BLaER1 treated with 17β-estradiol and CSF1 and Interleukin-3, amounts not matched to agents 10 nM and 100 nM (cell line): ENCODE measurements around the gene ATXN7L3.
A peak's percentile ranks its signal among the peaks of the same experiment; 100 is the strongest.

Experiments
- H3K27ac ChIP-seq, 11 experiments: shearing (Covaris generic); formaldehyde crosslinking; 2 replicates each; pipeline ENCODE4 v1.8.1; 2022
- H3K27me3 ChIP-seq, 11 experiments: shearing (Covaris generic); formaldehyde crosslinking; 2 replicates each; pipeline ENCODE4 v1.8.1; 2022
- H3K36me3 ChIP-seq, 11 experiments: shearing (Covaris generic); formaldehyde crosslinking; 2 replicates each; pipeline ENCODE4 v1.8.1; 2022
- H3K4me1 ChIP-seq, 10 experiments: shearing (Covaris generic); formaldehyde crosslinking; 2 replicates each; pipeline ENCODE4 v1.8.1; 2022
- H3K4me2 ChIP-seq, 11 experiments: shearing (Covaris generic); formaldehyde crosslinking; 2 replicates each; pipeline ENCODE4 v1.8.1; 2022
- H3K4me3 ChIP-seq, 10 experiments: shearing (Covaris generic); formaldehyde crosslinking; 2 replicates each; pipeline ENCODE4 v1.8.1; 2022
- H3K9ac ChIP-seq, 11 experiments: shearing (Covaris generic); formaldehyde crosslinking; 2 replicates each; pipeline ENCODE4 v1.8.1; 2022
- H3K9me3 ChIP-seq, 11 experiments: shearing (Covaris generic); formaldehyde crosslinking; replicated peaks in 1 of 11; 2 replicates each; pipeline ENCODE4 v1.8.1; 2022
- H4K20me1 ChIP-seq, 11 experiments: shearing (Covaris generic); formaldehyde crosslinking; 2 replicates each; pipeline ENCODE4 v1.8.1; 2022
- Cebpa-rat ChIP-seq, 11 experiments: shearing (Covaris generic); IDR thresholded peaks; 2 replicates each; pipeline ENCODE4 v1.8.1; 2022

Gene ATXN7L3

GRCh38 chr17:44177640-44178039, 22.0 kb downstream of the ATXN7L3 start:
- no peak for TF ChIP-seq Cebpa-rat (IDR thresholded peaks at IDR 0.05)
- H3K27me3 ChIP-seq, result no peaks in the 10 kb centered on the region
- H3K9me3 ChIP-seq, result no peaks in the 10 kb centered on the region
- no peak overlapping the region for H3K4me2 ChIP-seq
- peaks cover 0 to 43% (median 28%) of the 10 kb centered on the region in 11 experiments; a peak in 17 of 22 replicates for H4K20me1 ChIP-seq
- peaks cover 0 to 3% (median 0%) of the 10 kb centered on the region in 10 experiments; a peak in 2 of 20 replicates for H3K4me1 ChIP-seq
- no peak overlapping the region for H3K27ac ChIP-seq
- no peak overlapping the region for H3K9ac ChIP-seq
- peaks cover 55 to 78% (median 62%) of the 10 kb centered on the region in 11 experiments for H3K36me3 ChIP-seq
- H3K4me3 ChIP-seq, result no peak overlapping the region

- Histone ChIP-seq H3K27me3 (no peaks in the 10 kb centered on the region), H3K4me3 (no peak overlapping the region), H3K4me2 (no peak overlapping the region), H3K9me3 (no peaks in the 10 kb centered on the region), H3K27ac (no peak overlapping the region), H3K36me3 (peaks cover 47 to 71% (median 54%) of the 10 kb centered on the region in 11 experiments), H3K9ac (no peak overlapping the region), H3K4me1 (peaks cover 0 to 7% (median 4%) of the 10 kb centered on the region in 10 experiments; a peak in 8 of 20 replicates), H4K20me1 (peaks cover 0 to 39% (median 26%) of the 10 kb centered on the region in 11 experiments; a peak in 14 of 22 replicates)
- no peak for TF ChIP-seq Cebpa-rat (IDR thresholded peaks at IDR 0.05)
These were observed 22.8 kb downstream of the ATXN7L3 start for GRCh38 chr17:44176671-44177501.

GRCh38 chr17:44176257-44176656, 23.4 kb downstream of the ATXN7L3 start:
- Histone ChIP-seq H3K27ac (no peak overlapping the region), H4K20me1 (peaks cover 0 to 39% (median 26%) of the 10 kb centered on the region in 11 experiments; a peak in 14 of 22 replicates), H3K36me3 (peaks cover 42 to 64% (median 49%) of the 10 kb centered on the region in 11 experiments), H3K9ac (no peak overlapping the region), H3K4me3 (no peak overlapping the region), H3K9me3 (no peaks in the 10 kb centered on the region), H3K27me3 (no peaks in the 10 kb centered on the region), H3K4me2 (no peak overlapping the region), H3K4me1 (peaks cover 0 to 13% (median 10%) of the 10 kb centered on the region in 10 experiments; a peak in 16 of 20 replicates)
- no peak for TF ChIP-seq Cebpa-rat (IDR thresholded peaks at IDR 0.05)

- Histone ChIP-seq H3K4me2 (no peak overlapping the region), H3K9me3 (no peaks in the 10 kb centered on the region), H3K36me3 (peaks cover 42 to 64% (median 49%) of the 10 kb centered on the region in 11 experiments), H4K20me1 (peaks cover 0 to 50% (median 28%) of the 10 kb centered on the region in 11 experiments; a peak in 14 of 22 replicates), H3K4me1 (peaks cover 9 to 31% (median 28%) of the 10 kb centered on the region in 10 experiments; a peak in 19 of 20 replicates), H3K27ac (no peak overlapping the region), H3K27me3 (no peaks in the 10 kb centered on the region), H3K9ac (no peak overlapping the region), H3K4me3 (no peak overlapping the region)
- no peak for TF ChIP-seq Cebpa-rat (IDR thresholded peaks at IDR 0.05)
These were observed 25.3 kb downstream of the ATXN7L3 start for GRCh38 chr17:44174427-44174826.

- Histone ChIP-seq H3K36me3 (peaks cover 18 to 40% (median 26%) of the 10 kb centered on the region in 11 experiments), H3K4me2 (no peak overlapping the region; a peak in 1 of 22 replicates), H3K27me3 (no peaks in the 10 kb centered on the region), H3K9ac (0 out of 22 replicates have a peak overlapping the region, but pooled peaks of 1 of the 11 experiments have one; percentile 13), H3K4me3 (no peak overlapping the region), H3K27ac (no peak overlapping the region), H4K20me1 (peaks cover 0 to 38% (median 10%) of the 10 kb centered on the region in 11 experiments; a peak in 11 of 22 replicates), H3K4me1 (peaks cover 13 to 49% (median 46%) of the 10 kb centered on the region in 10 experiments), H3K9me3 (no peaks in the 10 kb centered on the region)
- no peak for TF ChIP-seq Cebpa-rat (IDR thresholded peaks at IDR 0.05)
These were observed 27.7 kb downstream of the ATXN7L3 start for GRCh38 chr17:44171931-44172455.

- no peaks in the 10 kb centered on the region for H3K9me3 ChIP-seq
- peaks cover 0 to 30% (median 0%) of the 10 kb centered on the region in 11 experiments; a peak in 4 of 22 replicates for H4K20me1 ChIP-seq
- H3K4me3 ChIP-seq, result peak within 1 kb of the TSS in 1 of 10 experiments; percentile 38; a peak in 1 of 20 replicates
- H3K27me3 ChIP-seq, result no peaks in the 10 kb centered on the region
- no peak for TF ChIP-seq Cebpa-rat (IDR thresholded peaks at IDR 0.05)
- peak within 1 kb of the TSS in 8 of 11 experiments; percentile 13 to 66 (median 62); a peak in 16 of 22 replicates for H3K27ac ChIP-seq
- H3K4me1 ChIP-seq, result peaks cover 13 to 49% (median 46%) of the 10 kb centered on the region in 10 experiments
- H3K36me3 ChIP-seq, result peaks cover 5 to 26% (median 12%) of the 10 kb centered on the region in 11 experiments; a peak in 18 of 22 replicates
- peak within 1 kb of the TSS in 10 of 11 experiments; percentile 42 to 71 (median 50); a peak in 17 of 22 replicates for H3K9ac ChIP-seq
- H3K4me2 ChIP-seq, result peak within 1 kb of the TSS in 10 of 11 experiments; percentile 19 to 90 (median 84); a peak in 18 of 22 replicates
These were observed 29.0 kb downstream of the ATXN7L3 start, which contains the start of gene ASB16 for GRCh38 chr17:44170499-44171201. ASB16 (plus strand) TSS chr17:44170704; CDS start chr17:44170790, 86 bp downstream.

- TF ChIP-seq Cebpa-rat (IDR thresholded peaks at IDR 0.05), result no peak
- Histone ChIP-seq H3K27me3 (no peaks in the 10 kb centered on the region), H3K36me3 (peaks cover 0 to 21% (median 8%) of the 10 kb centered on the region in 11 experiments; a peak in 13 of 22 replicates), H4K20me1 (peaks cover 0 to 30% (median 0%) of the 10 kb centered on the region in 11 experiments; a peak in 4 of 22 replicates), H3K4me1 (peaks cover 13 to 49% (median 46%) of the 10 kb centered on the region in 10 experiments), H3K27ac (peak overlapping the region in 8 of 11 experiments; percentile 13 to 66 (median 62); a peak in 15 of 22 replicates), H3K4me3 (no peak overlapping the region), H3K9me3 (no peaks in the 10 kb centered on the region), H3K9ac (peak overlapping the region in 10 of 11 experiments; percentile 42 to 71 (median 50); a peak in 15 of 22 replicates), H3K4me2 (peak overlapping the region in 10 of 11 experiments; percentile 19 to 90 (median 84); a peak in 18 of 22 replicates)
These were observed 29.6 kb downstream of the ATXN7L3 start for GRCh38 chr17:44170135-44170498.

GRCh38 chr17:44167181-44167861, 32.4 kb downstream of the ATXN7L3 start:
- Histone ChIP-seq H3K4me3 (no peak overlapping the region), H3K27ac (0 out of 22 replicates have a peak overlapping the region, but pooled peaks of 1 of the 11 experiments have one; percentile 10), H3K4me1 (peaks cover 13 to 47% (median 44%) of the 10 kb centered on the region in 10 experiments), H3K36me3 (peaks cover 0 to 23% (median 2%) of the 10 kb centered on the region in 11 experiments; a peak in 16 of 22 replicates), H3K9ac (peak overlapping the region in 4 of 11 experiments; percentile 25 to 40 (median 31); a peak in 4 of 22 replicates), H3K9me3 (no peaks in the 10 kb centered on the region), H4K20me1 (peaks cover 0 to 30% (median 0%) of the 10 kb centered on the region in 11 experiments; a peak in 4 of 22 replicates), H3K4me2 (no peak overlapping the region), H3K27me3 (no peaks in the 10 kb centered on the region)
- TF ChIP-seq Cebpa-rat (IDR thresholded peaks at IDR 0.05), result no peak
